ENCODE data around the gene CTNND2. TPM values are rescaled to one million over a fixed set of nuclear protein-coding genes. Genes with fewer than 3 reads are reported as not detected.

The CTNND2 gene
- total RNA-seq, 1 donor from 2014 or later: 13.9 TPM

DNA sequence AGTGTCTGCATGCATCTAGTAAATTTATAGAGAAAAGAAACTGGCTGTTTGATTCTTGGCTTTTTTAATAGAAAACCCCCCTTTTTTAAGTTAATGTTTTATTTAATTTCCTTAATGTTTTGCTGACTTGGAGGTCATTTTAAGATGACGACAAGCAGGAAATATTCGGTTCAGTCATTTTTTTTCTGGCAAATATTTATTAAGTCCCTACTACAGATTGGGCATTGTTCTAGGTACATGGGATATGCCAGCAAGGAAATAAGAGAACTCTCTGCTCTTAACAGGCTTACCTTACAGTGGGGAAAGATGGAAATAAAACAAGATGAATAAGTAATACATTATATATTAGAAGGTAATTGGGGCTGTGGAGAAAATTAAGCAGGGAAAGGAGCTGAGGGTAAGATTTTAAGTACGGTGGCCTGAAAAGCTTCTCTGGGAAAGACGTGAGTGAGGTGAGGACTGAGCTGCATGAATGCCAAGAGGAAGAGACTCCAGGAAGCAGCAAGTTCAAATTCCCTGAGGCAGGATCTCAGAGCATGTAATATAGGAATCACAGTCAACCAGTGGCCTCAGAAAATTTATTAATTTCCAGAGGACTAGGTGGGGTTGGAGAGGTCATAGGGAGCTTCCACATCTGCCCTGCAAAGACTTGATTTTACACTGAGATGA lies 827.2 kb downstream of the CTNND2 start:
- Mint-ChIP-seq H3K4me3 (no peak overlapping the region), H3K27me3 (ENCODE audit: insufficient read depth, low read depth) (no peaks in the 10 kb centered on the region), H3K4me1 (peaks cover 7% of the 10 kb centered on the region), H3K36me3 (peaks cover 16% of the 10 kb centered on the region), H3K27ac (no peak overlapping the region), H3K9me3 (no peaks in the 10 kb centered on the region)
- Histone ChIP-seq H3F3A (ENCODE audit: low read depth) (no peaks in the 10 kb centered on the region), H3K36me3 (no peaks in the 10 kb centered on the region), H3K27me3 (no peaks in the 10 kb centered on the region), H3K9me3 (ENCODE audit: low read depth) (no peaks in the 10 kb centered on the region), H3K9ac (no peak overlapping the region), H3K4me3 (no peak overlapping the region), H3K4me2 (no peak overlapping the region), H3K27ac (no peak overlapping the region), H4K20me1 (ENCODE audit: low read depth) (no peaks in the 10 kb centered on the region), H2AFZ (replicated peaks) (no peak overlapping the region), H3K79me2 (ENCODE audit: low read depth) (no peaks in the 10 kb centered on the region), H3K4me1 (no peaks in the 10 kb centered on the region)
- TF ChIP-seq, protein P1, sequence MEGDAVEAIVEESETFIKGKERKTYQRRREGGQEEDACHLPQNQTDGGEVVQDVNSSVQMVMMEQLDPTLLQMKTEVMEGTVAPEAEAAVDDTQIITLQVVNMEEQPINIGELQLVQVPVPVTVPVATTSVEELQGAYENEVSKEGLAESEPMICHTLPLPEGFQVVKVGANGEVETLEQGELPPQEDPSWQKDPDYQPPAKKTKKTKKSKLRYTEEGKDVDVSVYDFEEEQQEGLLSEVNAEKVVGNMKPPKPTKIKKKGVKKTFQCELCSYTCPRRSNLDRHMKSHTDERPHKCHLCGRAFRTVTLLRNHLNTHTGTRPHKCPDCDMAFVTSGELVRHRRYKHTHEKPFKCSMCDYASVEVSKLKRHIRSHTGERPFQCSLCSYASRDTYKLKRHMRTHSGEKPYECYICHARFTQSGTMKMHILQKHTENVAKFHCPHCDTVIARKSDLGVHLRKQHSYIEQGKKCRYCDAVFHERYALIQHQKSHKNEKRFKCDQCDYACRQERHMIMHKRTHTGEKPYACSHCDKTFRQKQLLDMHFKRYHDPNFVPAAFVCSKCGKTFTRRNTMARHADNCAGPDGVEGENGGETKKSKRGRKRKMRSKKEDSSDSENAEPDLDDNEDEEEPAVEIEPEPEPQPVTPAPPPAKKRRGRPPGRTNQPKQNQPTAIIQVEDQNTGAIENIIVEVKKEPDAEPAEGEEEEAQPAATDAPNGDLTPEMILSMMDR (IDR thresholded peaks at IDR 0.05): no peak
- no peak for TF ChIP-seq EZH2 (IDR thresholded peaks at IDR 0.05)
- no peak for TF ChIP-seq EZH2phosphoT487 (IDR thresholded peaks at IDR 0.05)
- DNase-seq (ENCODE audit: low spot score): no peak

DNA sequence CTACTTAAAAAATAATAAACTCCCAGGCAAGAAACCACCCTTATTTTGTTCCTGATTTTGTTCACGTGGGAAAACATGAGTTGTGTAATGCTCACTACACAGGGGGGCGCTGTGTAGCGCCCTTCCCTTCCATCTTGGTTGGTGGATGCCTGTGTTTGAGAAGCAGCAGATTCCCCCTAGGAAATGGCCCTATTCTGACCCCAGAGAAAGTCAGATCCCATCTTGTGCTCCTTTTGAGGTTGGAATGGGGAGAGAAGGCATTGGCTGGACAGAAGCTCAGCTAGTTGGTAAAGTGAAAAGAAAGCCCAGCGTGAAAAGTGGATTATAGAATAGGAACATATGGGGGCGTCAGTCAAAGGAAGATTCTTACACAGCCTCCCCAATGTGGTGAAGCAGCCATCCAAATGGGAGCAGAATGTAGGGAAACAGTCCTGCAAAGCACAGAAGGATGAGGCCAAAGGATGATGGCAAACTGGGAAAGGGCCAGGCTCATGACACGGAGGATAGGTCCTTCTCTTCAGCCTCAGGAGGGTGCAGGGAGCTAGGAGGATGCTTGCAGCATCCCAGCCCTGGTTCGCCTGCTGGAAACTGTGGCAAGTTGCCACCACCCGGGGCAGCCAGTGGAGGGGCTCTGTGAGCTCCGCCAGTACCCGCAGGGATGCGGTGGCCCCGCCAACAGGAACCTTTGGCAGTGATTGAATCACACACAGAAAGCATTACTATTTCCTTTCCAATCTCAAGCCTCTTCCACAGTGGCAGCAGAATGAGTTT lies 829.0 kb downstream of the CTNND2 start:
- Histone ChIP-seq H3K9me3 (ENCODE audit: low read depth) (no peaks in the 10 kb centered on the region), H3K27me3 (no peaks in the 10 kb centered on the region), H3K4me3 (no peak overlapping the region), H3K27ac (no peak overlapping the region), H3K79me2 (ENCODE audit: low read depth) (no peaks in the 10 kb centered on the region), H3K9ac (no peak overlapping the region), H3K4me2 (no peak overlapping the region), H4K20me1 (ENCODE audit: low read depth) (no peaks in the 10 kb centered on the region), H2AFZ (replicated peaks) (no peak overlapping the region), H3F3A (ENCODE audit: low read depth) (no peaks in the 10 kb centered on the region), H3K36me3 (peaks cover 3% of the 10 kb centered on the region), H3K4me1 (no peaks in the 10 kb centered on the region)
- TF ChIP-seq EZH2 (IDR thresholded peaks at IDR 0.05): no peak
- TF ChIP-seq, protein P1 (IDR thresholded peaks at IDR 0.05): peak; percentile 72
- Mint-ChIP-seq H3K27me3 (ENCODE audit: insufficient read depth, low read depth) (no peaks in the 10 kb centered on the region), H3K4me3 (no peak overlapping the region), H3K36me3 (peaks cover 18% of the 10 kb centered on the region), H3K9me3 (peaks cover 5% of the 10 kb centered on the region), H3K4me1 (peaks cover 7% of the 10 kb centered on the region), H3K27ac (peak overlapping the region; percentile 65)
- DNase-seq (ENCODE audit: low spot score): peak; percentile 53

DNA sequence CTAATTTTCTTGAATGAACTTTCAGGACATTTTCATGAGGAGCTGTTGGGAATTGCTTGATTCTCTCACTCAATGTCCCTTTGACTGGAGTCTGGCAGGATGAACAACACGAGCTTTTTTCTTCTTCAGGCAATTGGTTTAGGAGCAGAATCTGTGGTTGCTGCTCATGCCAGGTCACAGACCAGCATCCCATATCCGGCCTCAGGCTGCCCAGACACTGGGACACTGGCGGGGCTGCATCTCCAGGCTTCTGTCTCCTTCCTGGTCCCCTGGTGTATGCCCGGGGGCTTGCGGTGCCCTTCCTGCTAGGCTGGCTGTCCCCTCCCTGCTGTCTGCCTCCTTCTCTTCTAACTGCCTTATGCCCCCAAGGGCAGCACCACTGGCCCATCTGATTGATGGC lies 831.7 kb downstream of the CTNND2 start:
- Mint-ChIP-seq H3K4me3 (no peak overlapping the region), H3K27me3 (ENCODE audit: insufficient read depth, low read depth) (no peaks in the 10 kb centered on the region), H3K36me3 (peaks cover 28% of the 10 kb centered on the region), H3K4me1 (peaks cover 14% of the 10 kb centered on the region), H3K27ac (no peak overlapping the region), H3K9me3 (peaks cover 16% of the 10 kb centered on the region)
- DNase-seq (ENCODE audit: low spot score): no peak
- TF ChIP-seq EZH2 (IDR thresholded peaks at IDR 0.05) (no peak), EZH2phosphoT487 (IDR thresholded peaks at IDR 0.05) (no peak)
- TF ChIP-seq, protein P1 (IDR thresholded peaks at IDR 0.05): no peak
- Histone ChIP-seq H4K20me1 (ENCODE audit: low read depth) (no peaks in the 10 kb centered on the region), H3K27ac (no peak overlapping the region), H3F3A (ENCODE audit: low read depth) (no peaks in the 10 kb centered on the region), H3K79me2 (ENCODE audit: low read depth) (no peaks in the 10 kb centered on the region), H3K4me3 (no peak overlapping the region), H3K4me2 (no peak overlapping the region), H3K9ac (no peak overlapping the region), H3K4me1 (no peaks in the 10 kb centered on the region), H3K36me3 (peaks cover 7% of the 10 kb centered on the region), H3K27me3 (no peaks in the 10 kb centered on the region), H2AFZ (replicated peaks) (no peak overlapping the region), H3K9me3 (ENCODE audit: low read depth) (no peaks in the 10 kb centered on the region)
